ENCODE results near the gene SSH2. TPM values are rescaled to one million over a fixed set of nuclear protein-coding genes. Genes with fewer than 3 reads are reported as not detected.
A peak's percentile ranks its signal among the peaks of the same experiment; 100 is the strongest.
"Not testable (repeated sequence)": the region's sequence is repeated elsewhere in the genome, so short reads cannot be mapped to it uniquely, and the experiment has no call there.

Gene SSH2
- total and polyA plus RNA-seq, 5 experiments from 2014 or later = 27.1 to 73.9 (median 32.6) TPM

GRCh38 chr17:29655323-29655722 lies 274.7 kb downstream of the SSH2 start:
- no peaks in the 10 kb centered on the region for H3K27me3 Mint-ChIP-seq
- H3K27ac Mint-ChIP-seq = peak overlapping the region in 2 of 10 donors; percentile 1 to 27
- no peaks in the 10 kb centered on the region for H3K9me3 Mint-ChIP-seq
- H3K4me3 Mint-ChIP-seq = no peak overlapping the region
- POLR2A ChIA-PET = no interaction called here
- H3K36me3 Mint-ChIP-seq = peaks cover 0 to 80% (median 16%) of the 10 kb centered on the region in 3 donors
- peaks cover 0 to 17% (median 5%) of the 10 kb centered on the region in 4 donors for H3K4me1 Mint-ChIP-seq
- ATAC-seq (no peak), DNase-seq (no peak)

- POLR2A ChIA-PET = interaction anchor here (0.5 kb wide), 1 partner anchor 65 kb away, joined by 5 read pairs; no protein-coding TSS in a partner anchor
- Mint-ChIP-seq H3K4me1 (peaks cover 0 to 6% (median 2%) of the 10 kb centered on the region in 4 donors), H3K27ac (peak overlapping the region in 5 of 10 donors; percentile 9 to 53 (median 40)), H3K9me3 (no peaks in the 10 kb centered on the region), H3K4me3 (no peak overlapping the region), H3K36me3 (peaks cover 0 to 83% (median 21%) of the 10 kb centered on the region in 3 donors), H3K27me3 (no peaks in the 10 kb centered on the region)
- ATAC-seq (no peak), DNase-seq (no peak)
Observed at GRCh38 chr17:29653995-29654714, 275.9 kb downstream of the SSH2 start.

- ATAC-seq (no peak), DNase-seq (no peak)
- H3K9me3 Mint-ChIP-seq = no peaks in the 10 kb centered on the region
- H3K4me3 Mint-ChIP-seq = no peak overlapping the region
- H3K27ac Mint-ChIP-seq = peak overlapping the region in 4 of 10 donors; percentile 29 to 53 (median 46)
- H3K27me3 Mint-ChIP-seq = no peaks in the 10 kb centered on the region
- H3K4me1 Mint-ChIP-seq = peaks cover 0 to 5% (median 0%) of the 10 kb centered on the region in 4 donors
- POLR2A ChIA-PET = interaction anchor here (0.7 kb wide), 2 partner anchors 9 to 126 kb away, joined by 3 read pairs; no protein-coding TSS in a partner anchor
- H3K36me3 Mint-ChIP-seq = peaks cover 5 to 89% (median 27%) of the 10 kb centered on the region in 3 donors
Observed at GRCh38 chr17:29652976-29653375, 277.1 kb downstream of the SSH2 start.

GRCh38 chr17:29651913-29652312 lies 278.1 kb downstream of the SSH2 start:
- H3K27ac Mint-ChIP-seq, H3K9me3 Mint-ChIP-seq, POLR2A ChIA-PET, H3K27me3 Mint-ChIP-seq, DNase-seq, H3K4me3 Mint-ChIP-seq, H3K4me1 Mint-ChIP-seq, ATAC-seq: not testable (repeated sequence)
- H3K36me3 Mint-ChIP-seq = peaks cover 6 to 91% (median 27%) of the 10 kb centered on the region in 3 donors

GRCh38 chr17:29650396-29650795 lies 279.6 kb downstream of the SSH2 start:
- no peaks in the 10 kb centered on the region for H3K9me3 Mint-ChIP-seq
- H3K27ac Mint-ChIP-seq = peak overlapping the region in 6 of 10 donors; percentile 21 to 81 (median 47)
- no peak overlapping the region for H3K4me3 Mint-ChIP-seq
- no peak for DNase-seq
- H3K4me1 Mint-ChIP-seq = peaks cover 0 to 1% (median 0%) of the 10 kb centered on the region in 4 donors
- ATAC-seq = no peak
- H3K27me3 Mint-ChIP-seq = no peaks in the 10 kb centered on the region
- peaks cover 6 to 91% (median 26%) of the 10 kb centered on the region in 3 donors for H3K36me3 Mint-ChIP-seq
- POLR2A ChIA-PET = interaction anchor here (1.1 kb wide), 1 partner anchor 10 kb away, joined by 4 read pairs; no protein-coding TSS in a partner anchor

GRCh38 chr17:29649359-29649758 lies 280.7 kb downstream of the SSH2 start:
- Mint-ChIP-seq H3K4me3 (no peak overlapping the region), H3K36me3 (peaks cover 6 to 90% (median 23%) of the 10 kb centered on the region in 3 donors), H3K27me3 (no peaks in the 10 kb centered on the region), H3K9me3 (no peaks in the 10 kb centered on the region), H3K27ac (peak overlapping the region in 7 of 10 donors; percentile 1 to 77 (median 58)), H3K4me1 (peaks cover 0 to 1% (median 0%) of the 10 kb centered on the region in 4 donors)
- DNase-seq (no peak), ATAC-seq (no peak)
- POLR2A ChIA-PET = no interaction called here

- no peaks in the 10 kb centered on the region for H3K27me3 Mint-ChIP-seq
- no peak overlapping the region for H3K4me3 Mint-ChIP-seq
- no peak for ATAC-seq
- H3K27ac Mint-ChIP-seq = peak overlapping the region in 5 of 10 donors; percentile 15 to 88 (median 64)
- POLR2A ChIA-PET = no interaction called here
- H3K9me3 Mint-ChIP-seq = no peaks in the 10 kb centered on the region
- no peak for DNase-seq
- H3K36me3 Mint-ChIP-seq = peaks cover 6 to 90% (median 20%) of the 10 kb centered on the region in 3 donors
- H3K4me1 Mint-ChIP-seq = peaks cover 0 to 2% (median under 1%) of the 10 kb centered on the region in 4 donors
Observed at GRCh38 chr17:29648005-29648404, 282.0 kb downstream of the SSH2 start.

- Mint-ChIP-seq H3K9me3 (no peaks in the 10 kb centered on the region), H3K4me1 (peaks cover 3 to 12% (median 7%) of the 10 kb centered on the region in 4 donors), H3K27me3 (no peaks in the 10 kb centered on the region), H3K27ac (peak overlapping the region in 6 of 10 donors; percentile 4 to 80 (median 57)), H3K4me3 (no peak overlapping the region), H3K36me3 (peaks cover 6 to 86% (median 18%) of the 10 kb centered on the region in 3 donors)
- POLR2A ChIA-PET = no interaction called here
- no peak for ATAC-seq
- no peak for DNase-seq
Observed at GRCh38 chr17:29645515-29646051, 284.4 kb downstream of the SSH2 start.

GRCh38 chr17:29643817-29644160 lies 286.2 kb downstream of the SSH2 start:
- peaks cover 6 to 76% (median 11%) of the 10 kb centered on the region in 3 donors for H3K36me3 Mint-ChIP-seq
- H3K27ac Mint-ChIP-seq = peak overlapping the region in 5 of 10 donors; percentile 23 to 74 (median 56)
- no peak for DNase-seq
- no peak overlapping the region for H3K4me3 Mint-ChIP-seq
- no peaks in the 10 kb centered on the region for H3K9me3 Mint-ChIP-seq
- no peaks in the 10 kb centered on the region for H3K27me3 Mint-ChIP-seq
- ATAC-seq = no peak
- POLR2A ChIA-PET = interaction anchor here (0.6 to 2.2 kb wide), 4 partner anchors 9 to 1127 kb away, joined by 3 to 5 read pairs (median 3); no protein-coding TSS in a partner anchor
- peaks cover 6 to 29% (median 14%) of the 10 kb centered on the region in 4 donors for H3K4me1 Mint-ChIP-seq

- H3K27ac Mint-ChIP-seq = peak overlapping the region in 9 of 10 donors; percentile 22 to 84 (median 73)
- no peak for ATAC-seq
- H3K4me3 Mint-ChIP-seq = no peak overlapping the region
- H3K9me3 Mint-ChIP-seq = no peaks in the 10 kb centered on the region
- H3K27me3 Mint-ChIP-seq = no peaks in the 10 kb centered on the region
- POLR2A ChIA-PET = interaction anchor here (1.1 to 2.2 kb wide), 2 partner anchors 25 to 119 kb away, joined by 5 read pairs; no protein-coding TSS in a partner anchor
- no peak for DNase-seq
- peaks cover 0 to 67% (median 5%) of the 10 kb centered on the region in 3 donors for H3K36me3 Mint-ChIP-seq
- H3K4me1 Mint-ChIP-seq = peaks cover 6 to 30% (median 14%) of the 10 kb centered on the region in 4 donors
Observed at GRCh38 chr17:29642171-29642611, 287.8 kb downstream of the SSH2 start.

GRCh38 chr17:29640981-29641642 lies 288.9 kb downstream of the SSH2 start:
- POLR2A ChIA-PET = no interaction called here
- peaks cover 0 to 66% (median 8%) of the 10 kb centered on the region in 3 donors for H3K36me3 Mint-ChIP-seq

GRCh38 chr17:29640413-29640812 lies 289.6 kb downstream of the SSH2 start:
- ATAC-seq (no peak), DNase-seq (no peak)
- H3K4me1 Mint-ChIP-seq = peaks cover 6 to 30% (median 16%) of the 10 kb centered on the region in 4 donors
- POLR2A ChIA-PET = no interaction called here
- no peaks in the 10 kb centered on the region for H3K9me3 Mint-ChIP-seq
- H3K36me3 Mint-ChIP-seq = peaks cover 0 to 66% (median 10%) of the 10 kb centered on the region in 3 donors
- peak overlapping the region in 9 of 10 donors; percentile 9 to 90 (median 76) for H3K27ac Mint-ChIP-seq
- H3K4me3 Mint-ChIP-seq = no peak overlapping the region
- no peaks in the 10 kb centered on the region for H3K27me3 Mint-ChIP-seq

More at GRCh38 chr17:29640981-29641642, 288.9 kb downstream of the SSH2 start:
- peaks cover 6 to 30% (median 14%) of the 10 kb centered on the region in 4 donors for H3K4me1 Mint-ChIP-seq
- ATAC-seq (no peak), DNase-seq (no peak)
- H3K4me3 Mint-ChIP-seq = no peak overlapping the region
- no peaks in the 10 kb centered on the region for H3K9me3 Mint-ChIP-seq
- no peaks in the 10 kb centered on the region for H3K27me3 Mint-ChIP-seq
- peak overlapping the region in 8 of 10 donors; percentile 9 to 90 (median 76) for H3K27ac Mint-ChIP-seq

All from naive thymus-derived CD8-positive, alpha-beta T cell (primary cell).